ENCODE measurements around the gene CRELD2. TPM values are rescaled to one million over a fixed set of nuclear protein-coding genes. Genes with fewer than 3 reads are reported as not detected.
A peak's percentile ranks its signal among the peaks of the same experiment; 100 is the strongest.

Gene CRELD2
- total and polyA plus RNA-seq, 2 of the 13 experiments (the other 11 are each of a cell fraction or from before 2014, with no cell fraction given) = 17.2 to 44.7 TPM

DNA sequence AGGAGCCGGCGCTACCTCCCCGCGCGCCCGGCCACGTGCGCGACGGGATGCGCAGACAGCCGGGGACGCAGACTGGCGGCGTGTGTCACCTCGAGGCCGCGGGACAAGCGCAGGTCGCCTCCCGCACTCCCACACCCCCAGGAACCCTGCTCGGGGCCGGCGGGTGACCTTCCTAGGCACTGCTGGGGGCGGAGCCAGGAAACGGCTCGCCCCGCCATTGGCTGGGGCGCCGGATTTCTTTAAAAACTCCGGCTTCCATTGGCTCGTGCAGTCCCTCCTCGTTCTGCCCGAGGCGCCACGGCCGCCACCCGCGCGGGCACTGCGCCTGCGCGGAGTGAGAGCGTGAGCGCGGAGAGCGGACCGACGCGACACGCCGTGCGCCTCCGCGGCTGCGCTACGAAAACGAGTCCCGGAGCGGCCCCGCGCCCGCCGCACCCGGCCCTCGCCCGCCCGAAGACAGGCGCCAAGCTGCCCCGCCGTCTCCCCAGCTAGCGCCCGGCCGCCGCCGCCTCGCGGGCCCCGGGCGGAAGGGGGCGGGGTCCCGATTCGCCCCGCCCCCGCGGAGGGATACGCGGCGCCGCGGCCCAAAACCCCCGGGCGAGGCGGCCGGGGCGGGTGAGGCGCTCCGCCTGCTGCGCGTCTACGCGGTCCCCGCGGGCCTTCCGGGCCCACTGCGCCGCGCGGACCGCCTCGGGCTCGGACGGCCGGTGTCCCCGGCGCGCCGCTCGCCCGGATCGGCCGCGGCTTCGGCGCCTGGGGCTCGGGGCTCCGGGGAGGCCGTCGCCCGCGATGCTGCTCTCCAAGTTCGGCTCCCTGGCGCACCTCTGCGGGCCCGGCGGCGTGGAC, 41.9 kb downstream of the CRELD2 start, which contains the start of gene PIM3 (continued):
- TF ChIP-seq ZXDC (CRISPR knock-in tag; IDR thresholded peaks at IDR 0.05) = peak; percentile 20; the same call in 1 of the 2 replicates
- TF ChIP-seq ZNF550 (CRISPR knock-in tag; IDR thresholded peaks at IDR 0.05; ENCODE audit: borderline replicate concordance) = no peak
- TF ChIP-seq ZFP1 (CRISPR knock-in tag; IDR thresholded peaks at IDR 0.05) = no peak
- TF ChIP-seq PITX1 (CRISPR knock-in tag; IDR thresholded peaks at IDR 0.05) = no peak
- TF ChIP-seq ZNF770 (CRISPR knock-in tag; IDR thresholded peaks at IDR 0.05) = no peak
- TF ChIP-seq ZNF572 (CRISPR knock-in tag; IDR thresholded peaks at IDR 0.05) = no peak
- TF ChIP-seq THRA (CRISPR knock-in tag; IDR thresholded peaks at IDR 0.05; ENCODE audit: borderline replicate concordance) = peak; percentile 61; the same call in 1 of the 2 replicates
- TF ChIP-seq GABPA (IDR thresholded peaks at IDR 0.05; ENCODE audit: low read depth, low read length) = no peak
- peak; percentile 61; the same call in 1 of the 2 replicates for TF ChIP-seq GABPA (CRISPR knock-in tag; IDR thresholded peaks at IDR 0.05; ENCODE audit: low read depth)
- peak; percentile 66 for TF ChIP-seq ZFX (CRISPR knock-in tag; IDR thresholded peaks at IDR 0.05; ENCODE audit: low read depth)
- TF ChIP-seq, protein P1, sequence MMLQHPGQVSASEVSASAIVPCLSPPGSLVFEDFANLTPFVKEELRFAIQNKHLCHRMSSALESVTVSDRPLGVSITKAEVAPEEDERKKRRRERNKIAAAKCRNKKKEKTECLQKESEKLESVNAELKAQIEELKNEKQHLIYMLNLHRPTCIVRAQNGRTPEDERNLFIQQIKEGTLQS (CRISPR knock-in tag; IDR thresholded peaks at IDR 0.05) = no peak
- no peak for TF ChIP-seq MTA3 (CRISPR knock-in tag; IDR thresholded peaks at IDR 0.05)
- no peak for TF ChIP-seq NCOA1 (CRISPR knock-in tag; IDR thresholded peaks at IDR 0.05)
- TF ChIP-seq PHF20 (CRISPR knock-in tag; IDR thresholded peaks at IDR 0.05) = no peak
- TF ChIP-seq ZNF816 (CRISPR knock-in tag; IDR thresholded peaks at IDR 0.05; ENCODE audit: borderline replicate concordance) = no peak; the same call in 1 of the 2 replicates
- 0 out of 4 replicates have a peak, but pooled peaks of 1 of the 2 experiments have one; percentile 30 for TF ChIP-seq REST (IDR thresholded peaks at IDR 0.05; ENCODE audit: borderline replicate concordance in 1 of 2, low read depth in 1 of 2, low read length in 2 of 2)

Measured in HepG2 (cell line).